SU-DHL-6 (cell line): ENCODE measurements around the gene FKRP.
A peak's percentile ranks its signal among the peaks of the same experiment; 100 is the strongest.

Source experiments
- EZH2phosphoT487 ChIP-seq: fragments of 200-600 bp; sonication (generic), shearing (Covaris generic); conservative IDR thresholded peaks from 2 replicates; pipeline ENCODE4 v1.6.1; 2018; ENCODE audit warnings: mild to moderate bottlenecking, antibody characterized with exemption, low read length, moderate library complexity, mixed read lengths
- TF ChIP-seq, protein P1 (sequence below): fragments of 200-600 bp; sonication (generic); IDR thresholded peaks from one replicate; pipeline ENCODE4 v1.5.1; 2017; ENCODE audit warnings: antibody characterized with exemption, mild to moderate bottlenecking, low read length, moderate library complexity; ENCODE audit not compliant: insufficient read depth, poor library complexity, severe bottlenecking

GRCh38 chr19:46715975-46716671, 29.7 kb upstream of the FKRP start:
- TF ChIP-seq, protein P1, sequence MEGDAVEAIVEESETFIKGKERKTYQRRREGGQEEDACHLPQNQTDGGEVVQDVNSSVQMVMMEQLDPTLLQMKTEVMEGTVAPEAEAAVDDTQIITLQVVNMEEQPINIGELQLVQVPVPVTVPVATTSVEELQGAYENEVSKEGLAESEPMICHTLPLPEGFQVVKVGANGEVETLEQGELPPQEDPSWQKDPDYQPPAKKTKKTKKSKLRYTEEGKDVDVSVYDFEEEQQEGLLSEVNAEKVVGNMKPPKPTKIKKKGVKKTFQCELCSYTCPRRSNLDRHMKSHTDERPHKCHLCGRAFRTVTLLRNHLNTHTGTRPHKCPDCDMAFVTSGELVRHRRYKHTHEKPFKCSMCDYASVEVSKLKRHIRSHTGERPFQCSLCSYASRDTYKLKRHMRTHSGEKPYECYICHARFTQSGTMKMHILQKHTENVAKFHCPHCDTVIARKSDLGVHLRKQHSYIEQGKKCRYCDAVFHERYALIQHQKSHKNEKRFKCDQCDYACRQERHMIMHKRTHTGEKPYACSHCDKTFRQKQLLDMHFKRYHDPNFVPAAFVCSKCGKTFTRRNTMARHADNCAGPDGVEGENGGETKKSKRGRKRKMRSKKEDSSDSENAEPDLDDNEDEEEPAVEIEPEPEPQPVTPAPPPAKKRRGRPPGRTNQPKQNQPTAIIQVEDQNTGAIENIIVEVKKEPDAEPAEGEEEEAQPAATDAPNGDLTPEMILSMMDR: peak; percentile 14
- TF ChIP-seq EZH2phosphoT487: no peak
